Activated CD4-positive, alpha-beta T cell treated with anti-CD3 and anti-CD28 coated beads, Interleukin-10, Interleukin-2, amounts not matched to agents 100 ng/mL and 50 ng/mL, durations not matched to agents 16 hours and 8 hours (primary cell): ENCODE data around the gene COL13A1.

Experiments
- DNase-seq: peaks from one replicate; pipeline ENCODE4 v3.0.0-alpha.2; 2020

COL13A1 gene

GRCh38 chr10:69869291-69869961, 67.7 kb downstream of the COL13A1 start:
- DNase-seq: no peak

GRCh38 chr10:69870591-69870990, 68.9 kb downstream of the COL13A1 start:
- no peak for DNase-seq

- no peak for DNase-seq
Measured at GRCh38 chr10:69871074-69871473, 69.4 kb downstream of the COL13A1 start.

GRCh38 chr10:69872323-69872722, 70.6 kb downstream of the COL13A1 start:
- no peak for DNase-seq

- DNase-seq: no peak
Measured at GRCh38 chr10:69873135-69873639, 71.5 kb downstream of the COL13A1 start.

GRCh38 chr10:69874449-69874848, 72.7 kb downstream of the COL13A1 start:
- no peak for DNase-seq

- DNase-seq: no peak
Measured at GRCh38 chr10:69875856-69876255, 74.2 kb downstream of the COL13A1 start.

GRCh38 chr10:69876286-69876685, 74.6 kb downstream of the COL13A1 start:
- no peak for DNase-seq

GRCh38 chr10:69876931-69877330, 75.2 kb downstream of the COL13A1 start:
- DNase-seq: no peak

- no peak for DNase-seq
Measured at GRCh38 chr10:69878038-69878437, 76.3 kb downstream of the COL13A1 start.

- DNase-seq: no peak
Measured at GRCh38 chr10:69878951-69879350, 77.2 kb downstream of the COL13A1 start.

GRCh38 chr10:69879634-69880257, 78.0 kb downstream of the COL13A1 start:
- no peak for DNase-seq

- DNase-seq: no peak
Measured at GRCh38 chr10:69880301-69881081, 78.8 kb downstream of the COL13A1 start.

- no peak for DNase-seq
Measured at GRCh38 chr10:69881202-69881601, 79.5 kb downstream of the COL13A1 start.

- DNase-seq: no peak
Measured at GRCh38 chr10:69883310-69884023, 81.8 kb downstream of the COL13A1 start.

GRCh38 chr10:69884024-69884367, 82.3 kb downstream of the COL13A1 start:
- DNase-seq: no peak

- no peak for DNase-seq
Measured at GRCh38 chr10:69884686-69885085, 83.0 kb downstream of the COL13A1 start.

GRCh38 chr10:69885379-69886013, 83.8 kb downstream of the COL13A1 start:
- no peak for DNase-seq

- DNase-seq: no peak
Measured at GRCh38 chr10:69888882-69889584, 87.3 kb downstream of the COL13A1 start.

GRCh38 chr10:69890065-69890847, 88.5 kb downstream of the COL13A1 start:
- no peak for DNase-seq

- no peak for DNase-seq
Measured at GRCh38 chr10:69891057-69891617, 89.4 kb downstream of the COL13A1 start.
